ENCODE results near the gene ZACN.

- TF ChIP-seq YY1 (IDR thresholded peaks at IDR 0.05; ENCODE audit: low read depth) (no peak), FOXM1 (IDR thresholded peaks at IDR 0.05; ENCODE audit: borderline replicate concordance, low read depth) (no peak), MAX (IDR thresholded peaks at IDR 0.05) (no peak; the same call in none of the 2 replicates), TEAD4 (IDR thresholded peaks at IDR 0.05) (no peak), NFIC (IDR thresholded peaks at IDR 0.05) (no peak), EGR1 (IDR thresholded peaks at IDR 0.05) (no peak), TCF12 (IDR thresholded peaks at IDR 0.05; ENCODE audit: low read depth) (no peak), EP300 (IDR thresholded peaks at IDR 0.05; ENCODE audit: borderline replicate concordance) (no peak), RAD21 (IDR thresholded peaks at IDR 0.05; ENCODE audit: low read depth) (no peak), CEBPB (IDR thresholded peaks at IDR 0.05) (no peak)
- TF ChIP-seq, protein P1, sequence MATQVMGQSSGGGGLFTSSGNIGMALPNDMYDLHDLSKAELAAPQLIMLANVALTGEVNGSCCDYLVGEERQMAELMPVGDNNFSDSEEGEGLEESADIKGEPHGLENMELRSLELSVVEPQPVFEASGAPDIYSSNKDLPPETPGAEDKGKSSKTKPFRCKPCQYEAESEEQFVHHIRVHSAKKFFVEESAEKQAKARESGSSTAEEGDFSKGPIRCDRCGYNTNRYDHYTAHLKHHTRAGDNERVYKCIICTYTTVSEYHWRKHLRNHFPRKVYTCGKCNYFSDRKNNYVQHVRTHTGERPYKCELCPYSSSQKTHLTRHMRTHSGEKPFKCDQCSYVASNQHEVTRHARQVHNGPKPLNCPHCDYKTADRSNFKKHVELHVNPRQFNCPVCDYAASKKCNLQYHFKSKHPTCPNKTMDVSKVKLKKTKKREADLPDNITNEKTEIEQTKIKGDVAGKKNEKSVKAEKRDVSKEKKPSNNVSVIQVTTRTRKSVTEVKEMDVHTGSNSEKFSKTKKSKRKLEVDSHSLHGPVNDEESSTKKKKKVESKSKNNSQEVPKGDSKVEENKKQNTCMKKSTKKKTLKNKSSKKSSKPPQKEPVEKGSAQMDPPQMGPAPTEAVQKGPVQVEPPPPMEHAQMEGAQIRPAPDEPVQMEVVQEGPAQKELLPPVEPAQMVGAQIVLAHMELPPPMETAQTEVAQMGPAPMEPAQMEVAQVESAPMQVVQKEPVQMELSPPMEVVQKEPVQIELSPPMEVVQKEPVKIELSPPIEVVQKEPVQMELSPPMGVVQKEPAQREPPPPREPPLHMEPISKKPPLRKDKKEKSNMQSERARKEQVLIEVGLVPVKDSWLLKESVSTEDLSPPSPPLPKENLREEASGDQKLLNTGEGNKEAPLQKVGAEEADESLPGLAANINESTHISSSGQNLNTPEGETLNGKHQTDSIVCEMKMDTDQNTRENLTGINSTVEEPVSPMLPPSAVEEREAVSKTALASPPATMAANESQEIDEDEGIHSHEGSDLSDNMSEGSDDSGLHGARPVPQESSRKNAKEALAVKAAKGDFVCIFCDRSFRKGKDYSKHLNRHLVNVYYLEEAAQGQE (IDR thresholded peaks at IDR 0.05; ENCODE audit: low read depth): no peak
These were observed 2.0 kb upstream of the ZACN start for GRCh38 chr17:76076765-76077583.
